Measurements from ENCODE around the gene DYSF.

Gene DYSF

DNA sequence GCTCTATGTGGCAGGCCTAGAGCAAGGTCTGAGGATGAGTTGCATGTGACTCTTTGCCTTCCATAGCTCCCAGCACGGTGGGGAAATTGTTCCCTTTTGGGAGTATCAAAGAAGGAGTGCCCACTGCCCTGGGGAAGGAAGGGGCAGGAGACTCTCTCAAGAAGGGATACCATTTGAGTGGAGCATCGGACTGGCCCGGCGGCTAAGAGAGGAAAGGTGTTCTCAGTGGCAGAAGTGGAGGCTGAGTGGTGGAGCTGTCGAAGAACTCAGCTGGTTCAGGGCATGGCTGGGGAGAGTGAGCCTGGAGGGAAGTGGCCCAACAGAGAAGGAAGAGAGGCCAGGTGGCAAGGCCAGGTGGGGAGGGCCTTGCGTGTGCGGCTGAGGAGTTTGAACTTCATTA lies 235.2 kb downstream of the DYSF start:
- no peak overlapping the region for H3K4me3 ChIP-seq (ENCODE audit: low read depth, low read length)

DNA sequence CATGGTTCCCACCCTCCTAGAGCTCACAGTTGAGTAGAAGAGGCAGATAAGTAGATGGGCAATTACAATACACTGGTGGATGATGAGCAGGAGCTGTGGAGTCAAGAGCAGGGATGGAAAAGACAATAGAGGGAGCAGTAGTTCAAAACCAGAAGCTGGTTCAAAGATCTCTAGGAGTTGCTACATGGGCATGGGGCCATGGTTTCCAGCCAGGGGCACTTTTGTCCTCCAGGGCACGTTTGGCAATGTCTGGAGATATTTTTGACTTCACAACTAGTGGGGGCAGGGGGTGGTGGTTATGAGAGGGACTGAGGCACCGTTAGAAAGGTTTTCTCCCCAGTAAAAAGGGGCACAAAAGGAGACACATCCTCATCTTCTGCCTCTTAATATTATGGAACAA lies 236.0 kb downstream of the DYSF start:
- ChIA-PET CTCF (interaction anchor here (1.0 kb wide), 1 partner anchor 108 kb away, joined by 5 read pairs; no protein-coding TSS in a partner anchor), POLR2A (no interaction called here)
- Histone ChIP-seq H3K4me1 (ENCODE audit: control insufficient read depth, insufficient read depth, low read length) (no peaks in the 10 kb centered on the region), H3K9me3 (ENCODE audit: control insufficient read depth, insufficient read depth, low read depth, low read length) (no peaks in the 10 kb centered on the region), H3K4me3 (ENCODE audit: low read depth, low read length) (no peak overlapping the region), H3K36me3 (ENCODE audit: control insufficient read depth in 2 of 2, insufficient read depth in 1 of 2, low read length in 2 of 2) (no peaks in the 10 kb centered on the region), H3K27ac (ENCODE audit: extremely low read depth, low read depth, low read length) (no peak overlapping the region)
- no peak for TF ChIP-seq ZNF221 (tag by site-specific recombination; IDR thresholded peaks at IDR 0.05; ENCODE audit: borderline replicate concordance)
- TF ChIP-seq, protein P1, sequence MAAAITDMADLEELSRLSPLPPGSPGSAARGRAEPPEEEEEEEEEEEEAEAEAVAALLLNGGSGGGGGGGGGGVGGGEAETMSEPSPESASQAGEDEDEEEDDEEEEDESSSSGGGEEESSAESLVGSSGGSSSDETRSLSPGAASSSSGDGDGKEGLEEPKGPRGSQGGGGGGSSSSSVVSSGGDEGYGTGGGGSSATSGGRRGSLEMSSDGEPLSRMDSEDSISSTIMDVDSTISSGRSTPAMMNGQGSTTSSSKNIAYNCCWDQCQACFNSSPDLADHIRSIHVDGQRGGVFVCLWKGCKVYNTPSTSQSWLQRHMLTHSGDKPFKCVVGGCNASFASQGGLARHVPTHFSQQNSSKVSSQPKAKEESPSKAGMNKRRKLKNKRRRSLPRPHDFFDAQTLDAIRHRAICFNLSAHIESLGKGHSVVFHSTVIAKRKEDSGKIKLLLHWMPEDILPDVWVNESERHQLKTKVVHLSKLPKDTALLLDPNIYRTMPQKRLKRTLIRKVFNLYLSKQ (tag by site-specific recombination; IDR thresholded peaks at IDR 0.05; ENCODE audit: borderline replicate concordance) = no peak
- no peak for TF ChIP-seq ZNF629 (tag by site-specific recombination; IDR thresholded peaks at IDR 0.05)
- no peak for TF ChIP-seq ZNF747 (tag by site-specific recombination; IDR thresholded peaks at IDR 0.05)
- TF ChIP-seq ZIC2 (tag by site-specific recombination; IDR thresholded peaks at IDR 0.05) = no peak
- no peak for TF ChIP-seq ZNF843 (tag by site-specific recombination; IDR thresholded peaks at IDR 0.05)
- TF ChIP-seq ZNF404 (tag by site-specific recombination; IDR thresholded peaks at IDR 0.05) = no peak
- TF ChIP-seq, protein P2, sequence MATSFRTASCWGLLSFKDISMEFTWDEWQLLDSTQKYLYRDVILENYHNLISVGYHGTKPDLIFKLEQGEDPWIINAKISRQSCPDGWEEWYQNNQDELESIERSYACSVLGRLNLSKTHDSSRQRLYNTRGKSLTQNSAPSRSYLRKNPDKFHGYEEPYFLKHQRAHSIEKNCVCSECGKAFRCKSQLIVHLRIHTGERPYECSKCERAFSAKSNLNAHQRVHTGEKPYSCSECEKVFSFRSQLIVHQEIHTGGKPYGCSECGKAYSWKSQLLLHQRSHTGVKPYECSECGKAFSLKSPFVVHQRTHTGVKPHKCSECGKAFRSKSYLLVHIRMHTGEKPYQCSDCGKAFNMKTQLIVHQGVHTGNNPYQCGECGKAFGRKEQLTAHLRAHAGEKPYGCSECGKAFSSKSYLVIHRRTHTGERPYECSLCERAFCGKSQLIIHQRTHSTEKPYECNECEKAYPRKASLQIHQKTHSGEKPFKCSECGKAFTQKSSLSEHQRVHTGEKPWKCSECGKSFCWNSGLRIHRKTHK (tag by site-specific recombination; IDR thresholded peaks at IDR 0.05) = no peak
- no peak for TF ChIP-seq ZNF654 (tag by site-specific recombination; IDR thresholded peaks at IDR 0.05; ENCODE audit: low read depth)
- no peak for TF ChIP-seq ZNF302 (tag by site-specific recombination; IDR thresholded peaks at IDR 0.05; ENCODE audit: low read depth)
- TF ChIP-seq, protein P3, sequence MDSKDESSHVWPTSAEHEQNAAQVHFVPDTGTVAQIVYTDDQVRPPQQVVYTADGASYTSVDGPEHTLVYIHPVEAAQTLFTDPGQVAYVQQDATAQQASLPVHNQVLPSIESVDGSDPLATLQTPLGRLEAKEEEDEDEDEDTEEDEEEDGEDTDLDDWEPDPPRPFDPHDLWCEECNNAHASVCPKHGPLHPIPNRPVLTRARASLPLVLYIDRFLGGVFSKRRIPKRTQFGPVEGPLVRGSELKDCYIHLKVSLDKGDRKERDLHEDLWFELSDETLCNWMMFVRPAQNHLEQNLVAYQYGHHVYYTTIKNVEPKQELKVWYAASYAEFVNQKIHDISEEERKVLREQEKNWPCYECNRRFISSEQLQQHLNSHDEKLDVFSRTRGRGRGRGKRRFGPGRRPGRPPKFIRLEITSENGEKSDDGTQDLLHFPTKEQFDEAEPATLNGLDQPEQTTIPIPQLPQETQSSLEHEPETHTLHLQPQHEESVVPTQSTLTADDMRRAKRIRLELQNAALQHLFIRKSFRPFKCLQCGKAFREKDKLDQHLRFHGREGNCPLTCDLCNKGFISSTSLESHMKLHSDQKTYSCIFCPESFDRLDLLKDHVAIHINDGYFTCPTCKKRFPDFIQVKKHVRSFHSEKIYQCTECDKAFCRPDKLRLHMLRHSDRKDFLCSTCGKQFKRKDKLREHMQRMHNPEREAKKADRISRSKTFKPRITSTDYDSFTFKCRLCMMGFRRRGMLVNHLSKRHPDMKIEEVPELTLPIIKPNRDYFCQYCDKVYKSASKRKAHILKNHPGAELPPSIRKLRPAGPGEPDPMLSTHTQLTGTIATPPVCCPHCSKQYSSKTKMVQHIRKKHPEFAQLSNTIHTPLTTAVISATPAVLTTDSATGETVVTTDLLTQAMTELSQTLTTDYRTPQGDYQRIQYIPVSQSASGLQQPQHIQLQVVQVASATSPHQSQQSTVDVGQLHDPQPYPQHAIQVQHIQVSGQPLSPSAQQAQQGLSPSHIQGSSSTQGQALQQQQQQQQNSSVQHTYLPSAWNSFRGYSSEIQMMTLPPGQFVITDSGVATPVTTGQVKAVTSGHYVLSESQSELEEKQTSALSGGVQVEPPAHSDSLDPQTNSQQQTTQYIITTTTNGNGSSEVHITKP (tag by site-specific recombination; IDR thresholded peaks at IDR 0.05) = no peak
- TF ChIP-seq KLF9 (tag by site-specific recombination; IDR thresholded peaks at IDR 0.05; ENCODE audit: low read depth) = no peak
- TF ChIP-seq, protein P4, sequence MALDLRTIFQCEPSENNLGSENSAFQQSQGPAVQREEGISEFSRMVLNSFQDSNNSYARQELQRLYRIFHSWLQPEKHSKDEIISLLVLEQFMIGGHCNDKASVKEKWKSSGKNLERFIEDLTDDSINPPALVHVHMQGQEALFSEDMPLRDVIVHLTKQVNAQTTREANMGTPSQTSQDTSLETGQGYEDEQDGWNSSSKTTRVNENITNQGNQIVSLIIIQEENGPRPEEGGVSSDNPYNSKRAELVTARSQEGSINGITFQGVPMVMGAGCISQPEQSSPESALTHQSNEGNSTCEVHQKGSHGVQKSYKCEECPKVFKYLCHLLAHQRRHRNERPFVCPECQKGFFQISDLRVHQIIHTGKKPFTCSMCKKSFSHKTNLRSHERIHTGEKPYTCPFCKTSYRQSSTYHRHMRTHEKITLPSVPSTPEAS (tag by site-specific recombination; IDR thresholded peaks at IDR 0.05) = no peak
- no peak for TF ChIP-seq ZNF530 (tag by site-specific recombination; IDR thresholded peaks at IDR 0.05; ENCODE audit: low read depth)
- TF ChIP-seq, protein P5, sequence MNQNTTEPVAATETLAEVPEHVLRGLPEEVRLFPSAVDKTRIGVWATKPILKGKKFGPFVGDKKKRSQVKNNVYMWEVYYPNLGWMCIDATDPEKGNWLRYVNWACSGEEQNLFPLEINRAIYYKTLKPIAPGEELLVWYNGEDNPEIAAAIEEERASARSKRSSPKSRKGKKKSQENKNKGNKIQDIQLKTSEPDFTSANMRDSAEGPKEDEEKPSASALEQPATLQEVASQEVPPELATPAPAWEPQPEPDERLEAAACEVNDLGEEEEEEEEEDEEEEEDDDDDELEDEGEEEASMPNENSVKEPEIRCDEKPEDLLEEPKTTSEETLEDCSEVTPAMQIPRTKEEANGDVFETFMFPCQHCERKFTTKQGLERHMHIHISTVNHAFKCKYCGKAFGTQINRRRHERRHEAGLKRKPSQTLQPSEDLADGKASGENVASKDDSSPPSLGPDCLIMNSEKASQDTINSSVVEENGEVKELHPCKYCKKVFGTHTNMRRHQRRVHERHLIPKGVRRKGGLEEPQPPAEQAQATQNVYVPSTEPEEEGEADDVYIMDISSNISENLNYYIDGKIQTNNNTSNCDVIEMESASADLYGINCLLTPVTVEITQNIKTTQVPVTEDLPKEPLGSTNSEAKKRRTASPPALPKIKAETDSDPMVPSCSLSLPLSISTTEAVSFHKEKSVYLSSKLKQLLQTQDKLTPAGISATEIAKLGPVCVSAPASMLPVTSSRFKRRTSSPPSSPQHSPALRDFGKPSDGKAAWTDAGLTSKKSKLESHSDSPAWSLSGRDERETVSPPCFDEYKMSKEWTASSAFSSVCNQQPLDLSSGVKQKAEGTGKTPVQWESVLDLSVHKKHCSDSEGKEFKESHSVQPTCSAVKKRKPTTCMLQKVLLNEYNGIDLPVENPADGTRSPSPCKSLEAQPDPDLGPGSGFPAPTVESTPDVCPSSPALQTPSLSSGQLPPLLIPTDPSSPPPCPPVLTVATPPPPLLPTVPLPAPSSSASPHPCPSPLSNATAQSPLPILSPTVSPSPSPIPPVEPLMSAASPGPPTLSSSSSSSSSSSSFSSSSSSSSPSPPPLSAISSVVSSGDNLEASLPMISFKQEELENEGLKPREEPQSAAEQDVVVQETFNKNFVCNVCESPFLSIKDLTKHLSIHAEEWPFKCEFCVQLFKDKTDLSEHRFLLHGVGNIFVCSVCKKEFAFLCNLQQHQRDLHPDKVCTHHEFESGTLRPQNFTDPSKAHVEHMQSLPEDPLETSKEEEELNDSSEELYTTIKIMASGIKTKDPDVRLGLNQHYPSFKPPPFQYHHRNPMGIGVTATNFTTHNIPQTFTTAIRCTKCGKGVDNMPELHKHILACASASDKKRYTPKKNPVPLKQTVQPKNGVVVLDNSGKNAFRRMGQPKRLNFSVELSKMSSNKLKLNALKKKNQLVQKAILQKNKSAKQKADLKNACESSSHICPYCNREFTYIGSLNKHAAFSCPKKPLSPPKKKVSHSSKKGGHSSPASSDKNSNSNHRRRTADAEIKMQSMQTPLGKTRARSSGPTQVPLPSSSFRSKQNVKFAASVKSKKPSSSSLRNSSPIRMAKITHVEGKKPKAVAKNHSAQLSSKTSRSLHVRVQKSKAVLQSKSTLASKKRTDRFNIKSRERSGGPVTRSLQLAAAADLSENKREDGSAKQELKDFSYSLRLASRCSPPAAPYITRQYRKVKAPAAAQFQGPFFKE (tag by site-specific recombination; IDR thresholded peaks at IDR 0.05; ENCODE audit: borderline replicate concordance) = no peak
- TF ChIP-seq ZNF561 (tag by site-specific recombination; IDR thresholded peaks at IDR 0.05; ENCODE audit: borderline replicate concordance) = no peak

More for the DNA sequence above, 235.2 kb downstream of the DYSF start:
- ChIA-PET POLR2A (no interaction called here), CTCF (interaction anchor here (0.5 to 1.0 kb wide), 4 partner anchors 16 to 462 kb away, joined by 3 to 5 read pairs (median 3); no protein-coding TSS in a partner anchor)
- Histone ChIP-seq H3K9me3 (ENCODE audit: control insufficient read depth, insufficient read depth, low read depth, low read length) (no peaks in the 10 kb centered on the region), H3K27ac (ENCODE audit: extremely low read depth, low read depth, low read length) (no peak overlapping the region), H3K4me1 (ENCODE audit: control insufficient read depth, insufficient read depth, low read length) (no peaks in the 10 kb centered on the region), H3K36me3 (ENCODE audit: control insufficient read depth in 2 of 2, insufficient read depth in 1 of 2, low read length in 2 of 2) (no peaks in the 10 kb centered on the region)
- TF ChIP-seq, protein P6, sequence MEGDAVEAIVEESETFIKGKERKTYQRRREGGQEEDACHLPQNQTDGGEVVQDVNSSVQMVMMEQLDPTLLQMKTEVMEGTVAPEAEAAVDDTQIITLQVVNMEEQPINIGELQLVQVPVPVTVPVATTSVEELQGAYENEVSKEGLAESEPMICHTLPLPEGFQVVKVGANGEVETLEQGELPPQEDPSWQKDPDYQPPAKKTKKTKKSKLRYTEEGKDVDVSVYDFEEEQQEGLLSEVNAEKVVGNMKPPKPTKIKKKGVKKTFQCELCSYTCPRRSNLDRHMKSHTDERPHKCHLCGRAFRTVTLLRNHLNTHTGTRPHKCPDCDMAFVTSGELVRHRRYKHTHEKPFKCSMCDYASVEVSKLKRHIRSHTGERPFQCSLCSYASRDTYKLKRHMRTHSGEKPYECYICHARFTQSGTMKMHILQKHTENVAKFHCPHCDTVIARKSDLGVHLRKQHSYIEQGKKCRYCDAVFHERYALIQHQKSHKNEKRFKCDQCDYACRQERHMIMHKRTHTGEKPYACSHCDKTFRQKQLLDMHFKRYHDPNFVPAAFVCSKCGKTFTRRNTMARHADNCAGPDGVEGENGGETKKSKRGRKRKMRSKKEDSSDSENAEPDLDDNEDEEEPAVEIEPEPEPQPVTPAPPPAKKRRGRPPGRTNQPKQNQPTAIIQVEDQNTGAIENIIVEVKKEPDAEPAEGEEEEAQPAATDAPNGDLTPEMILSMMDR (tag by site-specific recombination; IDR thresholded peaks at IDR 0.05) = no peak
- no peak for TF ChIP-seq GLI2 (tag by site-specific recombination; IDR thresholded peaks at IDR 0.05; ENCODE audit: borderline replicate concordance, low read depth)

All from HEK293 (cell line).